K562 treated with DMSO at 1 percent for 24 hours (cell line): Measurements from ENCODE around the gene EXOSC7. TPM values are rescaled to one million over a fixed set of nuclear protein-coding genes. Genes with fewer than 3 reads are reported as not detected.

Experiments used
- total RNA-seq: library from RNA; unstranded; fragments of 300-600 nt; gene quantifications from 2 replicates; pipeline ENCODE4 v1.2.3, GENCODE V29; 2022; ENCODE audit warnings: low read depth; ENCODE audit not compliant: insufficient read depth

Gene EXOSC7
- 50.6 and 52.9 TPM in 2 replicates for total RNA-seq

DNA sequence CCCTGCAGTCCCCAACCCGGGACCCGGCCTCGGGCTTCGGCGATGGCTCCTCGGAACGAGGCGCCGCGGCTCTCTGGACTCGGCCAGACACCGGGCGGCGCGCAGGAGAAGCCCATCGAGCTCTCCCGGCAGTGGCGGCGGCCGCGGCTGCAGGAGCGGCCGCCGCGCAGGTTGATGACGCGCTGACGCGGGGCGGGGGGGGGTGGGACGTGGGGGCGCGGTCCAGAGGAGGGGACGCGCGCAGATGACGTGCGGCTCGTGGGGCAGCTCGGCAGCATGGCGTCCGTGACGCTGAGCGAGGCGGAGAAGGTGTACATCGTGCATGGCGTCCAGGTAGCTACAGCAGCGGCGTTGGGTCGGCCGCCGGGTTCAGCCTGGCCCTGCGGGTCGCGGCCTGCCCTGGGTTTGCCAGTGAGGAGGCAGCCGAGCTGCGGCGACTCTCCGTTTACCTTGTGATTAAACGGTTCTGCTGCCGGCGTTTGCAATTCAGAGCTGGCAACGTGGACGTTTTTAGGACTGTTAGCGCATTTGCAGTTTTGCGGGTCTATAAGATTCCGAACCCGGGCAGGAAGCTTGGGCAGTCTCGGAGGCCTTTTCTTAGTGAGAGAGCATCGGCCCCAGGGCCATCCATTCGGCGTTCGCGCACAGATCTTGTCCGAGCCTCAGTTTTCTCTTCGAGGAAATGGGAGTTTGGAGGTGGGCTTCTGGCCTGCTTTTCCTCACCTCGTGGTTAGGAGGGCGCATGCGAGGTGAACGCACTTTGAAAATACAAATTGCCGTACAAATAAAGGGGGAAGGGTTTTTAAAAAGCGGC, at the start of gene EXOSC7, which contains the start of gene ZDHHC3:
Gene EXOSC7 (plus strand): TSS at position 243 of the 814 bp plus-strand sequence. CDS start 34 bp downstream, at position 277.
Gene ZDHHC3 (minus strand): TSS at position 173 of the 814 bp plus-strand sequence. CDS start 16,738 bp downstream, outside the sequence.

GRCh38 chr3:45026038-45026437, 50.0 kb downstream of the EXOSC7 start, which contains the start of gene CLEC3B:
Gene CLEC3B, plus strand, starts transcription at chr3:45026303. Its CDS starts 60 bp downstream, at chr3:45026363.

Other genes with a start within 250 kb of the EXOSC7 start
- 1.3 and 2.5 TPM in 2 replicates for gene ZNF501, start 246.6 kb upstream of the EXOSC7 start, total RNA-seq
- 11.1 and 11.6 TPM in 2 replicates for gene KIAA1143, start 214.6 kb upstream of the EXOSC7 start, total RNA-seq
- gene KIF15, start 214.4 kb upstream of the EXOSC7 start, total RNA-seq: 12.9 and 14.3 TPM in 2 replicates
- 1.3 TPM in 2 replicates for gene TMEM42, start 114.3 kb upstream of the EXOSC7 start, total RNA-seq
- gene TGM4, start 101.6 kb upstream of the EXOSC7 start, total RNA-seq: not detected in 2 replicates
- 57.6 and 58.1 TPM in 2 replicates for gene ZDHHC3, start 70 bp upstream of the EXOSC7 start, total RNA-seq
- gene CLEC3B, start 50.1 kb downstream of the EXOSC7 start, total RNA-seq: 0.37 TPM in 1 of 2 replicates, not detected in the other
- gene CDCP1, start 170.1 kb downstream of the EXOSC7 start, total RNA-seq: 10.2 and 10.3 TPM in 2 replicates